NCI-H2171 treated with DMSO at 0.1 percent for 48 hours (cell line): ENCODE measurements around the gene NOS1.

Experiments used
- DNase-seq: peaks from one replicate; lab custom pipeline; 2025; lab: John Stamatoyannopoulos, UW

The NOS1 gene

GRCh38 chr12:117363953-117364486, 2.6 kb upstream of the NOS1 start:
- no peak for DNase-seq

- DNase-seq = no peak
Observed at GRCh38 chr12:117363056-117363662, 1.7 kb upstream of the NOS1 start.

GRCh38 chr12:117362391-117362790, 965 bp upstream of the NOS1 start:
- peak; percentile 23 for DNase-seq

- DNase-seq = no peak
Observed at GRCh38 chr12:117361905-117362304, 479 bp upstream of the NOS1 start.

GRCh38 chr12:117360551-117361346, 677 bp downstream of the NOS1 start:
- peak; percentile 44 for DNase-seq

- no peak for DNase-seq
Observed at GRCh38 chr12:117360222-117360550, 1.2 kb downstream of the NOS1 start.

GRCh38 chr12:117359029-117359845, 2.2 kb downstream of the NOS1 start:
- no peak for DNase-seq

- DNase-seq = no peak
Observed at GRCh38 chr12:117356048-117356447, 5.4 kb downstream of the NOS1 start.

- no peak for DNase-seq
Observed at GRCh38 chr12:117352883-117353282, 8.5 kb downstream of the NOS1 start.

GRCh38 chr12:117352206-117352605, 9.2 kb downstream of the NOS1 start:
- DNase-seq = no peak

- DNase-seq = no peak
Observed at GRCh38 chr12:117350140-117350539, 11.3 kb downstream of the NOS1 start.

GRCh38 chr12:117347588-117347987, 13.8 kb downstream of the NOS1 start:
- no peak for DNase-seq

- no peak for DNase-seq
Observed at GRCh38 chr12:117344716-117345115, 16.7 kb downstream of the NOS1 start.

GRCh38 chr12:117343849-117344248, 17.6 kb downstream of the NOS1 start:
- no peak for DNase-seq

- no peak for DNase-seq
Observed at GRCh38 chr12:117343296-117343695, 18.1 kb downstream of the NOS1 start.

GRCh38 chr12:117342682-117343081, 18.7 kb downstream of the NOS1 start:
- DNase-seq = no peak

- DNase-seq = no peak
Observed at GRCh38 chr12:117342247-117342646, 19.2 kb downstream of the NOS1 start.

GRCh38 chr12:117339104-117339503, 22.3 kb downstream of the NOS1 start:
- DNase-seq = no peak

GRCh38 chr12:117334855-117335587, 26.4 kb downstream of the NOS1 start:
- DNase-seq = no peak

- DNase-seq = peak; percentile 80
Observed at GRCh38 chr12:117334051-117334450, 27.4 kb downstream of the NOS1 start.

- peak; percentile 99 for DNase-seq
Observed at GRCh38 chr12:117333331-117333881, 28.0 kb downstream of the NOS1 start.

- no peak for DNase-seq
Observed at GRCh38 chr12:117331691-117332090, 29.7 kb downstream of the NOS1 start.
